GM12878 (cell line): ENCODE data around the gene OPCML. TPM values are rescaled to one million over a fixed set of nuclear protein-coding genes. Genes with fewer than 3 reads are reported as not detected.

Source experiments
- ATAC-seq: fragments of 200-7000 bp; cut with Tn5 transposase; 3 replicates; pipeline ENCODE4 v1.9.1; 2020; ENCODE audit warnings: mild to moderate bottlenecking, moderate library complexity
- BruUV-seq: library from RNA; stranded (reverse); fragments of 400-500 nt; replicated peaks from 2 replicates; lab custom pipeline; 2021; lab: Mats Ljungman, UMichigan
- CTCF ChIA-PET: fragments of 300-600 bp; sonication (Branson Sonifier 250); formaldehyde crosslinking; extraction: SDS; loops from one replicate; lab custom pipeline; 2021; ENCODE audit warnings: inconsistent platforms; lab: Yijun Ruan, JAX
- POLR2A ChIA-PET: fragments of 350-600 bp; formaldehyde crosslinking; extraction: SDS; loops from one replicate; lab custom pipeline; 2021; ENCODE audit warnings: inconsistent platforms; lab: Charles Lee
- RAD21 ChIA-PET: fragments of 300-600 bp; sonication (Branson Sonifier 250); formaldehyde crosslinking; loops from one replicate; lab custom pipeline; 2023; ENCODE audit warnings: antibody characterized with exemption; ENCODE audit not compliant: unreplicated experiment; lab: Charles Lee
- SMC1A ChIA-PET: fragments of 300-600 bp; sonication (Branson Sonifier 250); formaldehyde crosslinking; loops from one replicate; lab custom pipeline; 2023; ENCODE audit not compliant: unreplicated experiment, uncharacterized antibody; lab: Charles Lee
- DNase-seq: peaks from one replicate; pipeline ENCODE4 v3.0.0-alpha.2; 2011; ENCODE audit warnings: low read depth, low spot score
- FAIRE-seq: peaks from 3 replicates; lab custom pipeline; 2011; peaks lifted over from hg19 to GRCh38; lab: Jason Lieb, UNC
- H2AFZ ChIP-seq: 2 replicates; pipeline ENCODE4 v1.6.0; 2011; ENCODE audit warnings: low read depth, low read length, control low read depth; ENCODE audit not compliant: control insufficient read depth
- H3K27ac ChIP-seq: 2 replicates; pipeline ENCODE4 v1.5.1; 2011; ENCODE audit warnings: control low read depth; ENCODE audit not compliant: control insufficient read depth, insufficient read depth
- H3K27me3 ChIP-seq, 2 experiments: replicated peaks in 1 of 2; 2 replicates each; pipeline versions ENCODE4 v1.6.0 to v1.6.1; 2011; ENCODE audit warnings: low read length in 1 of 2; ENCODE audit not compliant: control insufficient read depth in 2 of 2, insufficient read depth in 2 of 2
- H3K36me3 ChIP-seq, 2 experiments: 2 replicates each; pipeline ENCODE4 v1.5.1; 2011; ENCODE audit warnings: low read length in 1 of 2; ENCODE audit not compliant: control insufficient read depth in 2 of 2, insufficient read depth in 2 of 2
- H3K4me1 ChIP-seq: 2 replicates; pipeline ENCODE4 v1.6.1; 2011; ENCODE audit warnings: mild to moderate bottlenecking, low read length, moderate library complexity, mixed read lengths; ENCODE audit not compliant: control insufficient read depth, insufficient read depth
- H3K4me2 ChIP-seq: 2 replicates; pipeline ENCODE4 v1.6.0; 2011; ENCODE audit warnings: control low read depth; ENCODE audit not compliant: control insufficient read depth, insufficient read depth
- H3K4me3 ChIP-seq: fragments of 200-600 bp; sonication (generic); 2 replicates; pipeline ENCODE4 v1.5.1; 2016
- H3K79me2 ChIP-seq: 2 replicates; pipeline ENCODE4 v1.6.0; 2011; ENCODE audit warnings: low read length; ENCODE audit not compliant: control insufficient read depth, insufficient read depth
- H3K9ac ChIP-seq: 2 replicates; pipeline ENCODE4 v1.8.0; 2011; ENCODE audit warnings: low read length, control low read depth, mixed read lengths; ENCODE audit not compliant: control insufficient read depth, insufficient read depth
- H3K9me3 ChIP-seq: replicated peaks from 3 replicates; pipeline ENCODE4 v1.5.1; 2011; ENCODE audit warnings: mild to moderate bottlenecking, low read length; ENCODE audit not compliant: control insufficient read depth, insufficient read depth
- H4K20me1 ChIP-seq: 2 replicates; pipeline ENCODE4 v1.6.0; 2011; ENCODE audit not compliant: control insufficient read depth, insufficient read depth
- E4F1 ChIP-seq: fragments of 450-650 bp; IDR thresholded peaks from 2 replicates; pipeline ENCODE4 v1.6.1; 2018; ENCODE audit warnings: borderline replicate concordance, mild to moderate bottlenecking; ENCODE audit not compliant: partially characterized antibody
- EZH2 ChIP-seq: IDR thresholded peaks from 2 replicates; pipeline ENCODE4 v1.6.1; 2012; ENCODE audit warnings: low read depth, mild to moderate bottlenecking, control low read depth, inconsistent platforms, low read length, borderline replicate concordance; ENCODE audit not compliant: control insufficient read depth
- GATAD2B ChIP-seq: fragments of 450-650 bp; conservative IDR thresholded peaks from 2 replicates; pipeline ENCODE4 v1.6.1; 2017; ENCODE audit warnings: low read depth, mild to moderate bottlenecking, moderate library complexity
- KDM1A ChIP-seq: fragments of 200-600 bp; sonication (generic); IDR thresholded peaks from 2 replicates; pipeline ENCODE4 v1.6.1; 2016; ENCODE audit warnings: borderline replicate concordance
- RAD21 ChIP-seq: IDR thresholded peaks from 2 replicates; pipeline ENCODE4 v1.6.1; 2011; ENCODE audit warnings: mild to moderate bottlenecking, low read depth, low read length, moderate library complexity; ENCODE audit not compliant: insufficient read depth
- RAD51 ChIP-seq: fragments of 450-650 bp; IDR thresholded peaks from 2 replicates; pipeline ENCODE4 v1.6.1; 2016; ENCODE audit warnings: moderate library complexity, mild to moderate bottlenecking, inconsistent platforms
- ZNF274 ChIP-seq: IDR thresholded peaks from one replicate; pipeline ENCODE4 v1.8.0; 2011; ENCODE audit not compliant: insufficient read length, insufficient read depth
- WGBS: methylation state at CpG from one replicate; pipeline ENCODE4 v1.1.6; 2016; ENCODE audit warnings: low lambda C conversion rate; ENCODE audit not compliant: insufficient replicate concordance, insufficient coverage; ENCODE audit errors: missing lambda C conversion rate; 5-methylcytosine and 5-hydroxymethylcytosine counted together
- in situ Hi-C: fragments of 300-500 bp; cut with MboI; formaldehyde crosslinking; loops from 9 replicates; pipeline ENCODE4 v1.14.3; 2018; ENCODE audit warnings: mixed read lengths
- intact Hi-C: fragments of 100-400 bp; cut with micrococcal nuclease; formaldehyde crosslinking; loops from one replicate; pipeline ENCODE4 v1.14.2; 2022; ENCODE audit not compliant: unreplicated experiment
- polyA plus RNA-seq, 11 experiments: library from polyadenylated mRNA; depleted of rRNA in 4 of 11; unstranded in 6 of 11; stranded (reverse) in 5 of 11; fragments of >200 nt; fragmentation: Nextera tagmentation in 4 of 11; fragmentation: Illumina TruSeq in 1 of 11; extraction: Ambion mirVana in 4 of 11; extraction: Trizol in 1 of 11; gene quantifications; 1 replicate in 1 of 11; 2 replicates in 10 of 11; pipeline versions ENCODE4 v1.2.1 to v1.2.3, GENCODE V29; 2011 to 2016; ENCODE audit warnings: inconsistent platforms in 2 of 11, missing spikeins in 2 of 11, low read depth in 1 of 11
- total RNA-seq, 4 experiments: library from RNA; depleted of rRNA in 3 of 4; stranded (reverse); fragments of >200 nt in 3 of 4; fragmentation: Illumina TruSeq in 1 of 4; extraction: Trizol in 1 of 4; gene quantifications; 2 replicates each; pipeline versions ENCODE4 v1.2.1 to v1.2.3, GENCODE V29; 2013 to 2021

OPCML gene
- total and polyA plus RNA-seq, 10 of the 15 experiments (the other 5 are each of a cell fraction or from before 2014, with no cell fraction given), result 0.84 TPM; not detected in 9

- no peaks in the 10 kb centered on the region for H4K20me1 ChIP-seq
- TF ChIP-seq E4F1, result no peak
- TF ChIP-seq KDM1A, result no peak
- TF ChIP-seq ZNF274, result no peak
- no peak for TF ChIP-seq RAD21
- no peak for TF ChIP-seq RAD51
- TF ChIP-seq EZH2, result no peak
- no peak for TF ChIP-seq GATAD2B
- TF ChIP-seq, all 136 proteins: peak for 0
- Histone ChIP-seq H3K27me3 (peaks cover 0 to 3% of the 10 kb centered on the region in 2 experiments; a peak in 1 of 4 replicates), H3K79me2 (no peaks in the 10 kb centered on the region), H3K4me2 (no peak overlapping the region), H3K9me3 (no peaks in the 10 kb centered on the region; the same call in 2 of the 3 replicates), H3K27ac (no peak overlapping the region), H3K9ac (no peak overlapping the region), H2AFZ (no peak overlapping the region), H3K4me1 (peaks cover 6% of the 10 kb centered on the region), H3K36me3 (no peaks in the 10 kb centered on the region), H3K4me3 (no peak overlapping the region)
- ChIA-PET RAD21 (no interaction called here), CTCF (no interaction called here), POLR2A (no interaction called here), SMC1A (interaction anchor here (1.7 kb wide), 1 partner anchor 11 kb away, joined by 4 read pairs; no protein-coding TSS in a partner anchor)
- WGBS, result 11% methylated on average over 5 of the region's 5 CpGs
- no TSS peak for BruUV-seq
- FAIRE-seq (no peak), ATAC-seq (no peak), DNase-seq (no peak)
- in situ Hi-C loops, result no loop called here
- intact Hi-C loops, result no loop called here
These were observed 28.5 kb downstream of the OPCML start for GRCh38 chr11:133503776-133504175.
